Liver (tissue), 9 donors: ENCODE measurements around the gene CHAC2. TPM values are rescaled to one million over a fixed set of nuclear protein-coding genes. Genes with fewer than 3 reads are reported as not detected.
"Not testable (repeated sequence)": the region's sequence is repeated elsewhere in the genome, so short reads cannot be mapped to it uniquely, and the experiment has no call there.

Experiments used
- DNase-seq: peaks from one replicate; pipeline ENCODE4 v3.0.0-alpha.2; 2017; ENCODE audit warnings: low spot score
- H3K27ac ChIP-seq, 2 donors: one replicate each; pipeline ENCODE4 v1.7.0; 2013; ENCODE audit warnings: inconsistent platforms in 2 of 2, low read length in 2 of 2, control low read depth in 1 of 2, low read depth in 1 of 2, mild to moderate bottlenecking in 1 of 2
- H3K27me3 ChIP-seq, 4 donors: one replicate each; pipeline versions ENCODE4 v1.6.1 to v1.7.0; 2013; ENCODE audit warnings: low read length in 3 of 4, inconsistent platforms in 1 of 4, mild to moderate bottlenecking in 1 of 4, moderate library complexity in 1 of 4; ENCODE audit not compliant: control insufficient read depth in 4 of 4, insufficient read depth in 4 of 4
- H3K36me3 ChIP-seq, 4 donors: one replicate each; pipeline versions ENCODE4 v1.6.1 to v1.7.0; 2013; ENCODE audit warnings: low read length in 3 of 4, mild to moderate bottlenecking in 3 of 4, low read depth in 1 of 4, moderate library complexity in 1 of 4; ENCODE audit not compliant: control insufficient read depth in 4 of 4, insufficient read depth in 3 of 4
- H3K4me1 ChIP-seq, 4 donors: one replicate each; pipeline versions ENCODE4 v1.6.1 to v1.7.0; 2013; ENCODE audit warnings: low read length in 3 of 4, mild to moderate bottlenecking in 3 of 4, moderate library complexity in 1 of 4; ENCODE audit not compliant: control insufficient read depth in 4 of 4, insufficient read depth in 4 of 4
- H3K4me3 ChIP-seq, 3 donors: one replicate each; pipeline versions ENCODE4 v1.6.1 to v1.7.0; 2013; ENCODE audit warnings: low read length in 3 of 3, control low read depth in 1 of 3, low read depth in 1 of 3, mild to moderate bottlenecking in 1 of 3
- H3K9ac ChIP-seq, 2 donors: one replicate each; pipeline ENCODE4 v1.7.0; 2013; ENCODE audit warnings: low read length in 2 of 2, mild to moderate bottlenecking in 2 of 2, moderate library complexity in 2 of 2, control low read depth in 1 of 2, low read depth in 1 of 2
- H3K9me3 ChIP-seq, 4 donors: one replicate each; pipeline versions ENCODE4 v1.6.1 to v1.7.0; 2013; ENCODE audit warnings: low read length in 3 of 4; ENCODE audit not compliant: control insufficient read depth in 4 of 4
- RAD21 ChIP-seq, 2 donors: IDR thresholded peaks; 2 replicates each; pipeline ENCODE4 v1.6.1; 2016; ENCODE audit warnings: antibody characterized with exemption in 2 of 2, mild to moderate bottlenecking in 2 of 2
- TAF1 ChIP-seq: conservative IDR thresholded peaks from 2 replicates; pipeline ENCODE4 v1.6.1; 2016; ENCODE audit warnings: antibody characterized with exemption, mild to moderate bottlenecking
- WGBS: extraction: QIAGEN DNeasy Blood & Tissue Kit; methylation state at CpG from one replicate; pipeline ENCODE4 v1.1.7; 2013; 5-methylcytosine and 5-hydroxymethylcytosine counted together
- polyA plus RNA-seq, 2 donors: library from polyadenylated mRNA; stranded (reverse) in 1 of 2; unstranded in 1 of 2; fragments of 200-250 nt in 1 of 2; fragments of >200 nt in 1 of 2; fragmentation: Nextera tagmentation in 1 of 2; extraction: Ambion mirVana in 1 of 2; gene quantifications; one replicate each; pipeline versions ENCODE4 v1.2.1 to v1.2.3, GENCODE V29; 2013 to 2015
- total RNA-seq, 2 donors: library from RNA; depleted of rRNA; stranded (reverse); fragments of >200 nt; gene quantifications; one replicate each; pipeline ENCODE4 v1.2.3, GENCODE V29; 2014
- TF ChIP-seq, protein P1 (sequence below): IDR thresholded peaks from 2 replicates; pipeline ENCODE4 v1.6.1; 2016; ENCODE audit warnings: antibody characterized with exemption
- donor health status: healthy.
- donor health status: healthy.
- donor health status: healthy.
- donor health status: healthy.
- donor health status: healthy.

Gene CHAC2
- total and polyA plus RNA-seq, 4 donors, result 2.6 to 7.0 (median 4.3) TPM

DNA sequence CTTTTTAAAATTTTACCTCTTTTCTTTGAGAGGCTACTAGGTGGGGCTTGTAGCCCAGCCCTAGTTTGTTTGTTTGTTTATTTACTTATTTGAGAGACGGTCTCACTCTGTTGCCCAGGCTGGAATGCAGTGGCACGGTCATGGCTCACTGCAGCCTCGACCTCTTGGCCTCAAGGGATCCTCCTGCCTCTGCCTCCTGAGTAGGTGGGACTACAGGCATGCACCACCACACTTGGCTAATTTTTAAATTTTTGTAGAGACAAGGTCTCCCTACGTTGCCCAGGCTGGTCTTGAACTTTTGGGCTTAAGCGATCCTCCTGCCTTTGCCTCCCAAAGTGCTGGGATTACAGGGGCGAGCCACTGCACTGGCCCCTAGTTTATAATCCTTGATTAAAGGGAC is 54.2 kb downstream of the CHAC2 start (continued):
- TF ChIP-seq, protein P1, sequence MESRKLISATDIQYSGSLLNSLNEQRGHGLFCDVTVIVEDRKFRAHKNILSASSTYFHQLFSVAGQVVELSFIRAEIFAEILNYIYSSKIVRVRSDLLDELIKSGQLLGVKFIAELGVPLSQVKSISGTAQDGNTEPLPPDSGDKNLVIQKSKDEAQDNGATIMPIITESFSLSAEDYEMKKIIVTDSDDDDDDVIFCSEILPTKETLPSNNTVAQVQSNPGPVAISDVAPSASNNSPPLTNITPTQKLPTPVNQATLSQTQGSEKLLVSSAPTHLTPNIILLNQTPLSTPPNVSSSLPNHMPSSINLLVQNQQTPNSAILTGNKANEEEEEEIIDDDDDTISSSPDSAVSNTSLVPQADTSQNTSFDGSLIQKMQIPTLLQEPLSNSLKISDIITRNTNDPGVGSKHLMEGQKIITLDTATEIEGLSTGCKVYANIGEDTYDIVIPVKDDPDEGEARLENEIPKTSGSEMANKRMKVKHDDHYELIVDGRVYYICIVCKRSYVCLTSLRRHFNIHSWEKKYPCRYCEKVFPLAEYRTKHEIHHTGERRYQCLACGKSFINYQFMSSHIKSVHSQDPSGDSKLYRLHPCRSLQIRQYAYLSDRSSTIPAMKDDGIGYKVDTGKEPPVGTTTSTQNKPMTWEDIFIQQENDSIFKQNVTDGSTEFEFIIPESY, result no peak
- no peak for TF ChIP-seq TAF1

DNA sequence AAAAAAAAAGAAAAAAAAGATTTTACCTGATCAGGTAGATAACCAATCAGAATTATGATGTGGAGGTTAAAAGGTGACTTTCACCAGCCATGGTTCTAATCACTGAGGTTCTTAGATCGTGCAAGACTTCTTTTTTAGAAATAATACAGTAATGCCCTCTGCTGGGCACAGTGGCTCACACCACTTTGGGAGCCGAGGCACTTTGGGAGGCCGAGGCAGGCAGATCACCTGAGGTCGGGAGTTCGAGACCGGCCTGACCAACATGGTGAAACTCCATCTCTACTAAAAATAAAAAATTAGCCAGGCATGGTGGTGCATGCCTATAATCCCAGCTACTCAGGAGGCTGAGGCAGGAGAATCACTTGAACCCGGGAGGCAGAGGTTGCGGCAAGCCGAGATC is 56.0 kb downstream of the CHAC2 start:
- H3K27me3 ChIP-seq, H3K9ac ChIP-seq, H3K9me3 ChIP-seq, DNase-seq, H3K27ac ChIP-seq, H3K4me3 ChIP-seq, H3K36me3 ChIP-seq: not testable (repeated sequence)
- 92% methylated on average over 9 of the region's 9 CpGs for WGBS
- peak in 1 of 2 donors; percentile 58 for TF ChIP-seq RAD21 (IDR thresholded peaks at IDR 0.05)
- H3K4me1 ChIP-seq, result peaks cover 4 to 34% (median 29%) of the 10 kb centered on the region in 4 donors

Other genes with a start within 250 kb of the CHAC2 start
- 10 to 100 TPM; 12.8 to 13.6 TPM for gene ASB3, start 19.1 kb downstream of the CHAC2 start, total RNA-seq
- 1 to 10 TPM; 2.7 to 4.6 TPM for gene ASB3, start 19.1 kb downstream of the CHAC2 start, polyA plus RNA-seq
- gene ERLEC1, start 19.2 kb downstream of the CHAC2 start, total RNA-seq, result 10 to 100 TPM; 28.8 to 30.1 TPM
- 10 to 100 TPM; 30.6 to 32.0 TPM for gene ERLEC1, start 19.2 kb downstream of the CHAC2 start, polyA plus RNA-seq
- 1 to 10 TPM; 2.5 to 5.4 TPM for gene GPR75, start 92.2 kb downstream of the CHAC2 start, total RNA-seq
- under 1 TPM; 0.21 to 0.35 TPM for gene GPR75, start 92.2 kb downstream of the CHAC2 start, polyA plus RNA-seq
- 10 to 100 TPM; 40.2 to 52.8 TPM for gene PSME4, start 203.2 kb downstream of the CHAC2 start, total RNA-seq
- 10 to 100 TPM; 15.4 to 16.7 TPM for gene PSME4, start 203.2 kb downstream of the CHAC2 start, polyA plus RNA-seq